Activated CD8-positive, alpha-beta T cell treated with anti-CD3 and anti-CD28 coated beads, Interleukin-2, amount 10 ng/mL, durations not matched to agents 7 days and 5 days (primary cell): ENCODE results near the gene HHIP. TPM values are rescaled to one million over a fixed set of nuclear protein-coding genes. Genes with fewer than 3 reads are reported as not detected.
"Not testable (repeated sequence)": the region's sequence is repeated elsewhere in the genome, so short reads cannot be mapped to it uniquely, and the experiment has no call there.

Source experiments
- ATAC-seq: fragments of 150-1000 bp; cut with Tn5 transposase; one replicate; pipeline ENCODE4 v1.10.0; 2021; ENCODE audit warnings: moderate library complexity
- CTCF ChIA-PET: fragments of 350-600 bp; sonication (Branson Sonifier 250); formaldehyde crosslinking; loops from one replicate; lab custom pipeline; 2021; ENCODE audit warnings: antibody characterized with exemption; lab: Charles Lee
- POLR2A ChIA-PET: fragments of 350-600 bp; sonication (Branson Sonifier 250); formaldehyde crosslinking; loops from one replicate; lab custom pipeline; 2021; ENCODE audit warnings: antibody characterized with exemption; lab: Charles Lee
- DNase-seq: peaks from one replicate; pipeline ENCODE4 v3.0.0-alpha.2; 2020
- H3K27ac Mint-ChIP-seq: one replicate; pipeline ENCODE4 v1.8.0; 2021; ENCODE audit warnings: mild to moderate bottlenecking, mixed read lengths
- H3K27me3 Mint-ChIP-seq: one replicate; pipeline ENCODE4 v1.8.0; 2021; ENCODE audit warnings: low read depth, mixed read lengths
- H3K36me3 Mint-ChIP-seq: one replicate; pipeline ENCODE4 v1.8.0; 2021; ENCODE audit warnings: low read depth, mixed read lengths
- H3K4me1 Mint-ChIP-seq: one replicate; pipeline ENCODE4 v1.8.0; 2021; ENCODE audit warnings: low read depth, mixed read lengths
- H3K4me3 Mint-ChIP-seq: one replicate; pipeline ENCODE4 v1.8.0; 2021; ENCODE audit warnings: mild to moderate bottlenecking, mixed read lengths
- H3K9me3 Mint-ChIP-seq: one replicate; pipeline ENCODE4 v1.8.0; 2022; ENCODE audit warnings: mixed read lengths; ENCODE audit not compliant: insufficient read depth
- total RNA-seq, 2 experiments: library from RNA; stranded (reverse); gene quantifications; one replicate each; pipeline ENCODE4 v1.2.3, GENCODE V29; 2021

Gene HHIP
- total RNA-seq, 2 experiments from 2014 or later = not detected

- H3K4me1 Mint-ChIP-seq = no peaks in the 10 kb centered on the region
- CTCF ChIA-PET = no interaction called here
- DNase-seq (no peak), ATAC-seq (no peak)
- POLR2A ChIA-PET = no interaction called here
- H3K9me3 Mint-ChIP-seq = no peaks in the 10 kb centered on the region
- no peaks in the 10 kb centered on the region for H3K36me3 Mint-ChIP-seq
- H3K4me3 Mint-ChIP-seq = no peak overlapping the region
- H3K27me3 Mint-ChIP-seq = peaks cover 2% of the 10 kb centered on the region
- no peak overlapping the region for H3K27ac Mint-ChIP-seq
Observed at GRCh38 chr4:144739511-144740033, 93.6 kb downstream of the HHIP start.

- Mint-ChIP-seq H3K4me3 (no peak overlapping the region), H3K27ac (no peak overlapping the region), H3K27me3 (peaks cover 2% of the 10 kb centered on the region), H3K36me3 (no peaks in the 10 kb centered on the region), H3K4me1 (no peaks in the 10 kb centered on the region), H3K9me3 (no peaks in the 10 kb centered on the region)
- ChIA-PET POLR2A (no interaction called here), CTCF (no interaction called here)
- DNase-seq (no peak), ATAC-seq (no peak)
Observed at GRCh38 chr4:144740316-144740715, 94.4 kb downstream of the HHIP start.

GRCh38 chr4:144748814-144749555, 103.0 kb downstream of the HHIP start:
- H3K9me3 Mint-ChIP-seq = peaks cover 2% of the 10 kb centered on the region

GRCh38 chr4:144750348-144750747, 104.4 kb downstream of the HHIP start:
- DNase-seq = no peak
- no peaks in the 10 kb centered on the region for H3K4me1 Mint-ChIP-seq
- H3K9me3 Mint-ChIP-seq = peaks cover 2% of the 10 kb centered on the region
- no peak overlapping the region for H3K4me3 Mint-ChIP-seq
- no peaks in the 10 kb centered on the region for H3K36me3 Mint-ChIP-seq
- no peak overlapping the region for H3K27ac Mint-ChIP-seq
- no peak for ATAC-seq
- no peaks in the 10 kb centered on the region for H3K27me3 Mint-ChIP-seq
- POLR2A ChIA-PET = no interaction called here
- CTCF ChIA-PET = no interaction called here

More at GRCh38 chr4:144748814-144749555, 103.0 kb downstream of the HHIP start:
- Mint-ChIP-seq H3K4me3 (no peak overlapping the region), H3K27ac (no peak overlapping the region), H3K27me3 (no peaks in the 10 kb centered on the region), H3K4me1 (no peaks in the 10 kb centered on the region), H3K36me3 (no peaks in the 10 kb centered on the region)
- no peak for ATAC-seq
- ChIA-PET POLR2A (no interaction called here), CTCF (no interaction called here)
- DNase-seq = no peak

GRCh38 chr4:144754562-144755410, 108.8 kb downstream of the HHIP start:
- ATAC-seq = no peak
- no peak for DNase-seq
- ChIA-PET CTCF (no interaction called here), POLR2A (no interaction called here)
- Mint-ChIP-seq H3K27me3 (no peaks in the 10 kb centered on the region), H3K4me1 (no peaks in the 10 kb centered on the region), H3K36me3 (no peaks in the 10 kb centered on the region), H3K27ac (no peak overlapping the region), H3K4me3 (no peak overlapping the region), H3K9me3 (no peaks in the 10 kb centered on the region)

GRCh38 chr4:144757969-144758368, 112.0 kb downstream of the HHIP start:
- Mint-ChIP-seq H3K9me3 (no peaks in the 10 kb centered on the region), H3K27me3 (no peaks in the 10 kb centered on the region), H3K36me3 (no peaks in the 10 kb centered on the region), H3K27ac (no peak overlapping the region), H3K4me3 (no peak overlapping the region), H3K4me1 (no peaks in the 10 kb centered on the region)
- no peak for DNase-seq
- ATAC-seq = no peak
- POLR2A ChIA-PET = no interaction called here
- CTCF ChIA-PET = no interaction called here

- H3K27me3 Mint-ChIP-seq, CTCF ChIA-PET, H3K9me3 Mint-ChIP-seq, H3K36me3 Mint-ChIP-seq, H3K4me1 Mint-ChIP-seq, POLR2A ChIA-PET, H3K27ac Mint-ChIP-seq, DNase-seq, ATAC-seq, H3K4me3 Mint-ChIP-seq: not testable (repeated sequence)
Observed at GRCh38 chr4:144768809-144769208, 122.9 kb downstream of the HHIP start.

- no peak overlapping the region for H3K27ac Mint-ChIP-seq
- DNase-seq (no peak), ATAC-seq (no peak)
- ChIA-PET CTCF (no interaction called here), POLR2A (no interaction called here)
- H3K4me3 Mint-ChIP-seq = no peak overlapping the region
- peaks cover 6% of the 10 kb centered on the region for H3K27me3 Mint-ChIP-seq
- H3K9me3 Mint-ChIP-seq = no peaks in the 10 kb centered on the region
- H3K4me1 Mint-ChIP-seq = no peaks in the 10 kb centered on the region
- H3K36me3 Mint-ChIP-seq = no peaks in the 10 kb centered on the region
Observed at GRCh38 chr4:144778364-144778763, 132.4 kb downstream of the HHIP start.

GRCh38 chr4:144782345-144782744, 136.4 kb downstream of the HHIP start:
- ChIA-PET CTCF (no interaction called here), POLR2A (no interaction called here)
- Mint-ChIP-seq H3K27me3 (peaks cover 9% of the 10 kb centered on the region), H3K9me3 (no peaks in the 10 kb centered on the region), H3K36me3 (no peaks in the 10 kb centered on the region), H3K27ac (no peak overlapping the region), H3K4me1 (no peaks in the 10 kb centered on the region), H3K4me3 (no peak overlapping the region)
- DNase-seq = no peak
- ATAC-seq = no peak

GRCh38 chr4:144785961-144786360, 140.0 kb downstream of the HHIP start:
- Mint-ChIP-seq H3K4me3 (no peak overlapping the region), H3K4me1 (no peaks in the 10 kb centered on the region), H3K36me3 (no peaks in the 10 kb centered on the region), H3K27ac (no peak overlapping the region), H3K9me3 (no peaks in the 10 kb centered on the region), H3K27me3 (peaks cover 9% of the 10 kb centered on the region)
- POLR2A ChIA-PET = no interaction called here
- DNase-seq = no peak
- CTCF ChIA-PET = interaction anchor here (1.4 kb wide), 1 partner anchor 275 kb away, joined by 4 read pairs; no protein-coding TSS in a partner anchor
- no peak for ATAC-seq

GRCh38 chr4:144787365-144788258, 141.7 kb downstream of the HHIP start:
- ChIA-PET CTCF (interaction anchor here (0.8 kb wide), 1 partner anchor 616 kb away, joined by 3 read pairs; no protein-coding TSS in a partner anchor), POLR2A (no interaction called here)
- no peaks in the 10 kb centered on the region for H3K36me3 Mint-ChIP-seq
- H3K9me3 Mint-ChIP-seq = no peaks in the 10 kb centered on the region
- DNase-seq = no peak
- ATAC-seq = no peak
- H3K4me3 Mint-ChIP-seq = no peak overlapping the region
- peaks cover 3% of the 10 kb centered on the region for H3K27me3 Mint-ChIP-seq
- no peaks in the 10 kb centered on the region for H3K4me1 Mint-ChIP-seq
- no peak overlapping the region for H3K27ac Mint-ChIP-seq
